Cortex of kidney (tissue), 1 donor: Measurements from ENCODE around the gene RARRES2.
"Not testable (repeated sequence)": the region's sequence is repeated elsewhere in the genome, so short reads cannot be mapped to it uniquely, and the experiment has no call there.

ENCODE experiments used
- DNase-seq: peaks from one replicate; lab custom pipeline; 2025; lab: John Stamatoyannopoulos, UW

RARRES2 gene

DNA sequence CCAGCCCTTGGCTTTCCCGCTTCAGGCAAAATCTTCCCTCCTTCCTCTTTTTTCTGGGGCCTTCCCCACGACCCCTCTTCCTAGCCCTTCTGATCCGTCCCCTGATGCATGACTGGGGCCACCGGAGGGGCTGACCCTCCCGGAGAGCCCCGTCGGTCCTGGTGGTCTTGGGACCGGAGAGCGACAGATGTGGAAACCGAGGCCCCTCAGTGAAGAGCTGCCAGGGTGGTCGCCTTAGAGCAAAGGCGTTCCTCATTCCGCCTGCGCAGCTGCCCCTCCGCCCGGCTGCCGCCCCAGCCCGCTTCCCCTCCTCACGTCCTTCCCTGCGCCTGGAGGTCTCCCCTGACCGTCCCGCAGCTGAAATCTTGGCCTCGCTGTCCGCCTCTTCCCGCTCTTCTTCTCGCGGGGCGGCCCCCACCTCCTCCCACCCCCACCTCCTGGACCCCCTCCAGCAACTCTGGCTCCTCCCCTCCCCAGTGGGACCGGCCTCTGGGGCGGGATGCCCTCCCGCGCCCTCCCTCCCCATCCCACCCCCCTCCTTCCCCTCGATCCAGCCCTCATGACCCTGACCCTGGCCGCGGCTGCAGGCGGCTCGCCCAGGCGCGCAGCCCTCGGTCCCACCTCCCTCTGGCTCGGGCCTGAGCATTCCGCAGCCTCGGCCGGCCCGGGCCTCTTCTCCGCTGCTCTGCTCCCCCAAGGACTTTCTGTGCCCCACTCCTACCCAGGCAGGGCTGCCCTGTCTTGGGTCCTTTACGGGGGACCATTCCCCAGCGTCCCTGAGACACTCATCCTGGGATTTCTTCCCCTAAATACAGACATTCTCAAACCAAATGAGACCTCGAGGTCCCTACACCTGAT, at the start of gene RARRES2:
Gene RARRES2 (minus strand): TSS at position 367 of the 858 bp plus-strand sequence. CDS start 1,020 bp downstream, outside the sequence.
- DNase-seq: no peak

- DNase-seq: no peak
Observed at GRCh38 chr7:150390205-150390604, 48.8 kb upstream of the RARRES2 start.

DNA sequence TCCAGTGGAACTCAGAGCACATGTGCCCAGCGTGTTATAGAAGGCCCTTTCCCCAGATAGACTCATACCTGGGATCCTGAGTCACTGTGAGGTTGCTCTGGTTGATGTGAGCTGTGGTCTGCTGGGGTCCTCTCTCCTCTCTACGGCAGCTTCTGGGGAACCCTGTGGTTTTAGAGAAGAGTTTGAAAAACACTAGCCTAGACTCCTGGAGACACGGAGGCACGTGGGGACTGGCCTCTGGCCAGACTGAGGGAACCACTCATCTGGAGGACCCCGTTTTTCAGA, 48.0 kb upstream of the RARRES2 start:
- no peak for DNase-seq

DNA sequence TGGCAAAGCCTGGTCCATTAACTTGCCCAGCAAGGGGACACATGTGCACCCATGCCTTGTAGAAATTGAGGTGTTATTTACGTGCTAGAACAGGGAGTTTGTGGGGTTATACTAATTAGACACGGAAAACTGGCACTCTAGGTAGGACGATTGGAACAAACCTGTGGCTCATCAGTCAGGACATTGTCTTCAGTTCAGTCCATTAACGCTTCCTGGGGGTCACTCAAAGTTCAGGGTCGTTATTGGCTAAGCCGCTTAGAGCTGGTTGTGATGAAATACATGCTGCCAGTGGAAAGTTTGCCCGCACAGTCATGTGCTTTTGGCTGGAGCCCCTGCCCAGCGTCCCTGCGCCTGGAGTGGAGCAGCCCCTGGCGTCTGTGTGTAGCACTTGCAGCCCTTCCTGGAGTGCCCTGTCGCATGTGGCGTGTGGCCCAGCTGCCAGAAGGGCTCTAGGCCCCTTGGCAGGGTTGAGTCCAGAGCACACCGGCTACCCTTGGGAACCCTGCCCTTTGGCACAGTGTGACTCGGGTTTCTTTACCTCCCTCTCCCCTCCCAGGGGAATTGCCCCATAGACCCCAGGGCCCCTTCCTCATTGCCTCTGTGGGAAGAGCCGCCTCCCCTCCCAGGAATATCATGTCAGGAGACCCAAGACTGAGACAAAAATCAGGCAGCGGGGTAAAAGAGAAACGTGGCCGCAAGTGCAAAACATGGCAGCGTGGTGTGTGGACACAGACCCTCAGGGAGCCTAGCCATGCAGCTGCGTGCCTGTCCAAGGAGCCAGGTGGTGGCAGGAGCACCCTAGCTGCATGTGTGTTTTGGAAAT, 47.5 kb upstream of the RARRES2 start:
- no peak for DNase-seq

DNA sequence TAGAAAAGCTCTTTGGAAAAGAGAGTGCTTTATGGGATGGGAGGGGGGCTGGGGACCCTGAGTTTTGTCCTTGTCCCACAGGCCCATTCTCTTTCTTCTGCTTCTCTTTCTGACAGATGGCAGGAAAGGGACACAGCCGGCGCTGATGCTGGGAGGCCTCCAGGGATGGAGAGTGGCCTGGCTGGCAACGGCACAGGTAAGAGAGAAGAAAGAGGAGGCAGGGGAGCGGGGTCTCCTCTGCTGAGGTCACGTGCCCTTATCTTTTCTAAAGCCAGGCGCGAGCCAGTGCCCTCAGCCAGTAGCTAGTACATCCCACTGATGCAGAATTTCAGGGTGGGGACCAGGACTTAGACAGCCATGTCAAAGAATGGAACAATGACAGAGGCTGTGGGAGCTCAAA, 46.9 kb upstream of the RARRES2 start:
- no peak for DNase-seq

DNA sequence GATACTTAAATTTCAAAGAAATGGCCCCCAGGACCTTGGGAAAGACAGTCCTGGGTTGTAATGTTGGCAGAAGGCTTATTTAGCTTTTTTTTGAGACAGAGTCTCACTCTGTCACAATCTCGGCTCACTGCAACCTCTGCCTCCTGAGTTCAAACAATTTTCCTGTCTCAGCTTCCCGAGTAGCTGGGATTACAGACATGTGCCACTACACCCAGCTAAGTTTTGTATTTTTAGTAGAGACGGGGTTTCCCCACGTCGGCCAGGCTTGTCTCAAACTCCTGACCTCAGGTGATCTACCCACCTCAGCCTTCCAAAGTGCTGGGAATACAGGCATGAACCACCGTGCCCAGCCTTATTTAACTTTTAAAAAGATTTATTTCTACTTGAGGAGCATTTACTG, 44.5 kb upstream of the RARRES2 start:
- not testable (repeated sequence) for DNase-seq

- DNase-seq: no peak
Observed at GRCh38 chr7:150385302-150385723, 43.9 kb upstream of the RARRES2 start.

DNA sequence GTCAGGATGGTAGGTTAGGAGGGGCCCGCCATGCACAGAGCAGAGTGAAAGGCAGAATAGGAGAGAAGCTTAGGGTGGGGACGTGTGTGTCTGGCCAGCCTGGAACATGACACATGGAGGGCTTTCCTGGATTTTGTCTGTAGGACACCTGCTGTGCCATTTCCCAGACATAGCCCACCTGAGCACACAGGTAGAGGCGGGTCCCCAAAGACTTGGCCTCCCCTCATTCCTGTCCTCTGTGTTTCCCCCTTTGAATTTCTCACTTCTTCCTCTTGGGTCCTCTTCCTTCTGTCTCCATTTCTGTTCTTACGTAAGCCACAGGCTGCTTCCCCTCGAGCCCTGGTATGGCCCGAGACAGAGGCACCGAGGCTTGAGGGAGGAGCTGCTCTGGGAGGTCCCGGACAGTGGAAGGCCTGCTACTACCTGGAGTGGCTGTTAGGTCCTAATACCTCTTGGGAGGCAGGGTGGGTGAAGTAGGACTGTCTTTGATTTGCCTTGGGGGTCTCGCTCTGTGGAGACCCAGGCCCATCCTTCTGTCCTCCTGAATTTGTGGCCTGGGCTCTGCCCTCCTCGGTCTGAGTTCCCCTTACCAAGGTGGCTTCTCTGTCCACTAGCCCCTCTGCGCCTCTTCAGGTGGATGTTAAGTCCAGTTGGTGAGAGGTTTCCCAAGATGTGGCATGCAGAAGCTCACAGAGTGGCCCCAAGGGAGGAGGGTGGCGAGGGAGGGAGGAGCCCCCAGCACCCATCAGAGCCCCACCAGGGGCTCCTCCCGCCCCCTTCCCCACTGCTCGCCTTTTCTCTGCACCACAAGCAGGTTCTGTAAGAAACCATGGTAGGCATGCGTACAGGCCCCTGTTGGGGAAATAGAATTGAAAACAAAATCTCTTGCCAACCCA, 43.2 kb upstream of the RARRES2 start:
- no peak for DNase-seq

GRCh38 chr7:150383710-150384397, 42.4 kb upstream of the RARRES2 start:
- DNase-seq: no peak

DNA sequence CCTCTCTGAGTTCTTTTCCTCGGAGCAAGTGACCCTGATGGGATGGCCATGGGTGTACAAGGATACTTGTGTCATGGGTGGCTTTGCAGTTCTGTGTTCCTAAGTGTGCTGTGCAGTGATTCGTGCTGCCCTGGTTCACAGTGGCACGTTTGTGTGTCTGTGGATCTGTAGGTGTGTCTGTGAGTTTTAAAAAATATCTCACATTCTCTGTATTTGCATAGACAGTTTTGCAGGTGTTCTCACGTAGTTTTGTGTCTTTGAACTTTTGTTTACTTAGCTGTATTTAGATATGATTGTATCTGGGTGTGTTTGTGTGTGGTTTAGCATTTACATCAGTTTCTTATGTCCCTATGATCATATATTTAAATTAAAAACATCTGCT, 41.4 kb upstream of the RARRES2 start:
- no peak for DNase-seq

- no peak for DNase-seq
Observed at GRCh38 chr7:150382123-150382843, 40.9 kb upstream of the RARRES2 start.

DNA sequence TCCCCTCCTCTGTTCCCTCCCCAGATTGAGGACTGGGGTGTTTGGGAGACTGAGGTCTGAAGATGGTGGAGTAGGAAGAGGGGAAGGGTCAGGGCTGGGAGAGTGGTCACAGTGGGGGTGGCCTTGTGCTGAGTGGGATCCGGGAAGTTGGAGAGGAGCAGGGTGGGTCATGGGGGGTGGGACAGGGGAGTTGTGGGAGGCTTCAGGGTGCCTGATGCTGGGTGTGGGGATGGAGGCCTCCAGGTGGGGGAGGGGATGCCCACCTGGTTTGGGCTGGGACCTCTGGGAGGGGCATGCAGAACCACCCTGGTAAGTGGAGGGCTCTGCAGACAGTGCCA, 40.3 kb upstream of the RARRES2 start:
- DNase-seq: no peak

GRCh38 chr7:150381096-150381495, 39.7 kb upstream of the RARRES2 start:
- DNase-seq: no peak

DNA sequence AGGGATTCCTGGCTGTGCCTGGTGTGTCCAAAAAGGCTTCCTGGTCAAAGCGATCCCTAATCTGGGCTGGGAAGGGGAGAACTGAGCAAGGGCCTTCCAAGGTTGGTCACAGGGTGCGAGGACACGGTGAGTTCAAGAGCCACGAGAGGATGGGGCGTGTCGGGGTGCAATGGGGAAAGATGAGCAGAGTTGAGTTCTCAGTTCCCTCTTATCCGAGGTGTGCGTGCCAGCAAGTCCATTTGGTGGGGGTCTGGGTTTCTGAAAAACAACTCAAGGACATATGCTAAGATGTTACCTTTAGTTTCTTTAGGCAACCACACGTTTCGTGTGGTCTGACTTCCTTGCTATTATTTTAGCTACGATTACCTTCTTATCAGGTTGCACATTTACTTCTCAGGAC, 39.0 kb upstream of the RARRES2 start:
- DNase-seq: no peak

GRCh38 chr7:150379441-150380379, 38.3 kb upstream of the RARRES2 start:
- no peak for DNase-seq

- DNase-seq: peak; percentile 64
Observed at GRCh38 chr7:150378853-150379440, 37.5 kb upstream of the RARRES2 start, which contains the start of gene ZNF775. ZNF775 (plus strand) TSS chr7:150379330; CDS start chr7:150388471, 9,141 bp downstream.

GRCh38 chr7:150378115-150378852, 36.9 kb upstream of the RARRES2 start:
- DNase-seq: no peak

DNA sequence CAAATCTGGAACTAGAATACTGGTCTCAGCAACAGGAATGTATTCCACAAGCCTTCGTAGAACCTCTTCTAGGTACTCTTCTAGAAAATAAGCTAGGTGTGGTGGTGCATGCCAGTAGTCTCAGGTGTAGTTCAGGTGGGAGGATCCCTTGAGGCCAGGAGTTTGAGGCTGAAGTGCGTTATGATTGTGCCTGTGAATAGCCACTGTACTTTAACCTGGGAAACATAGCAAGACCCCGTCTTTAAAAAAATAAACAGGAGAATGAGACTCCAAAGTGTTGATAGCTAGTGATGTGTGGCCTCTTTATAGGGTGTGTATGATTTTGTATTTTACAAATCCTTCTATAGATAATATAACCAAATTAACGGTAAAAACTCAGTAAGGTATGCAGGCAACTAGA, 36.2 kb upstream of the RARRES2 start:
- DNase-seq: no peak

DNA sequence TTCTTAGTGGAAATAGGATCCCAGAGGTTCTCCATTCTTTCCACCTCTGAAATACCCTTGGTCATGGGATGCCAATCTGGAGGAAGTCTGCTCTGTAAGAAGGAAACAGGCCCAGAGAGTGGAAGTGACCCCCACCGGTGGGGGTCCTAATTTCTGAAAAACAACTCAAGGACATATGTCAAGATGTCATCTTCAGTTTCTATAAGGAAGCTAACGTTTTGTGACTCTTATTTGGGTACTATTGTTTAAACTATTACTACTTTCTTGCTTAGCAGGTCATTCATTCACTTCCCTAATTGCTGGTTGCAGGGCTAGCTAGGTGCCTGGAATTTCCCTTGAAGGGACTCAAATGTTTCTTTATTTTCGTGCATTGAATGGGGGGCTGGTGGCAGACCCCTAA, 35.8 kb upstream of the RARRES2 start:
- no peak for DNase-seq
